ENCODE results near the gene MSI2. TPM values are rescaled to one million over a fixed set of nuclear protein-coding genes. Genes with fewer than 3 reads are reported as not detected.

MSI2 gene
- total RNA-seq, 3 donors from 2014 or later, result 40.6 to 56.2 (median 54.3) TPM

DNA sequence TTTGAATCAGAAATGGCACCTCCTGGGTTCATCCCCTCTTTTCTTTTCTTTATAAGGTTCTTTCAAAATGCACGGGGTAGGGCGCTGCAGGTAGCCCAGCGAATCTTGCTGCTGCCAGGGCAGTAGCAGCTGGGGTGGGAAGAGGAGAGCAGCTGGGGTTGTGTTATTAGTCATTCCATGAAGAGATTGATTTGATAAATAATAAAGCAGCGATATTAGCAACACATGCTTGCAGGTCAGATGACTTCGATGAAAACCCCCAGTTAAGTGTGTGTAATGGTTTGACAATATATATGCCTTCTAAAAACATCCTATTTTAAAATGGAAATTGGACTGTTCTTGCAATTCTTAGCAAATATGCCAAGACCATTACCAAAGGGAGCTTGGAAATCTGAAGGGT, 288.1 kb downstream of the MSI2 start:
- Mint-ChIP-seq H3K4me1 (ENCODE audit: low read depth) (peaks cover 23% of the 10 kb centered on the region), H3K27me3 (ENCODE audit: low read depth) (no peaks in the 10 kb centered on the region), H3K4me3 (no peak overlapping the region), H3K9me3 (no peaks in the 10 kb centered on the region), H3K36me3 (ENCODE audit: insufficient read depth) (peaks cover 2% of the 10 kb centered on the region)
- no peak for ATAC-seq
- DNase-seq, result no peak

GRCh38 chr17:57544834-57545463, 288.6 kb downstream of the MSI2 start:
- DNase-seq, result no peak
- ATAC-seq, result no peak
- peaks cover 25% of the 10 kb centered on the region for H3K4me1 Mint-ChIP-seq (ENCODE audit: low read depth)
- no peaks in the 10 kb centered on the region for H3K9me3 Mint-ChIP-seq
- peaks cover 2% of the 10 kb centered on the region for H3K36me3 Mint-ChIP-seq (ENCODE audit: insufficient read depth)
- no peaks in the 10 kb centered on the region for H3K27me3 Mint-ChIP-seq (ENCODE audit: low read depth)
- H3K4me3 Mint-ChIP-seq, result no peak overlapping the region

GRCh38 chr17:57545731-57546342, 289.5 kb downstream of the MSI2 start:
- Mint-ChIP-seq H3K4me3 (no peak overlapping the region), H3K9me3 (no peaks in the 10 kb centered on the region), H3K36me3 (ENCODE audit: insufficient read depth) (peaks cover 2% of the 10 kb centered on the region), H3K4me1 (ENCODE audit: low read depth) (peaks cover 31% of the 10 kb centered on the region), H3K27me3 (ENCODE audit: low read depth) (no peaks in the 10 kb centered on the region)
- no peak for DNase-seq
- ATAC-seq, result no peak

GRCh38 chr17:57548421-57549410, 292.4 kb downstream of the MSI2 start:
- DNase-seq (no peak), ATAC-seq (no peak)
- Mint-ChIP-seq H3K36me3 (ENCODE audit: insufficient read depth) (no peaks in the 10 kb centered on the region), H3K9me3 (no peaks in the 10 kb centered on the region), H3K4me3 (no peak overlapping the region), H3K27me3 (ENCODE audit: low read depth) (no peaks in the 10 kb centered on the region), H3K4me1 (ENCODE audit: low read depth) (peaks cover 46% of the 10 kb centered on the region)

DNA sequence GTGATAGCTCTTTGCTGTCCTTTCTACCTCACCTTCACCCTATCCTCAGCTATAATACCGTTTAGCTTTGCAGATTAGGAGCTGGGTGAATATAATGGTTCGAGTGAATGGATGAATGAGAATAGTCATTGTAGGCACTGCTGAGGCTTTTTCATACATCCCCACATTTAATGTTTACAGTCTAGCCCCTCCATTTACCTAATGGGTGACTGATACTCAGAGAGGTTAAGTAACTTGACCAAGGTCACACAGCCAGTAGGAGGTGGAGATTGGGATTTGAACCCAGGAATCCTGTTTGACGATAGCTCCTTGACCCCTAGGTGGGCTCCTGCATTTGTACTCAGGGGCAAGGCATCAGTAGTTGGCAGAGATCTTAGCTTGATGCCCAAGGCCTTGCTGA, 293.1 kb downstream of the MSI2 start:
- DNase-seq, result no peak
- no peak for ATAC-seq
- H3K4me1 Mint-ChIP-seq (ENCODE audit: low read depth), result peaks cover 40% of the 10 kb centered on the region
- no peak overlapping the region for H3K4me3 Mint-ChIP-seq
- H3K36me3 Mint-ChIP-seq (ENCODE audit: insufficient read depth), result no peaks in the 10 kb centered on the region
- no peaks in the 10 kb centered on the region for H3K9me3 Mint-ChIP-seq
- no peaks in the 10 kb centered on the region for H3K27me3 Mint-ChIP-seq (ENCODE audit: low read depth)

DNA sequence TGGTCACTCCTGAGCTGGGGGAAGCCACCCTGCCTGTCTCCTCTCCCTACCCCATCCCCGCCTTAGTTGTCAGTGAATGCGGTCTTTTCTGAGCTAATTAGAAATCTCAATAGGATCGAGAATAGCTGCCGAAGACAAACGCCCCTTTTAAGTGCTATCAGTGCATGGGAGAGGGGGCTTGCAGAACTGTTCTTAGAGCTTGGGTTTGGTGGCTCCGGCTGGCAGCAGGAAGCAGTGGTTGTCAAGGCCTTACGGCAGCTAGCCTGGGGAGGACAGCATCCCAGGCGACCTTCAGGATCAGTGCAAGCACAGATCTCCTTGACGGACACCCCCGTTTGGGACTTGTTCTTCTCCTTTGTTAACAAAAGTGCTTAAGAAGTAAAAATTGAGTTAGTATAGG, 293.7 kb downstream of the MSI2 start:
- H3K9me3 Mint-ChIP-seq, result no peaks in the 10 kb centered on the region
- no peaks in the 10 kb centered on the region for H3K36me3 Mint-ChIP-seq (ENCODE audit: insufficient read depth)
- ATAC-seq, result no peak
- peaks cover 38% of the 10 kb centered on the region for H3K4me1 Mint-ChIP-seq (ENCODE audit: low read depth)
- no peak for DNase-seq
- no peak overlapping the region for H3K4me3 Mint-ChIP-seq
- no peaks in the 10 kb centered on the region for H3K27me3 Mint-ChIP-seq (ENCODE audit: low read depth)

- no peaks in the 10 kb centered on the region for H3K9me3 Mint-ChIP-seq
- DNase-seq (no peak), ATAC-seq (no peak)
- H3K27me3 Mint-ChIP-seq (ENCODE audit: low read depth), result no peaks in the 10 kb centered on the region
- peaks cover 38% of the 10 kb centered on the region for H3K4me1 Mint-ChIP-seq (ENCODE audit: low read depth)
- no peak overlapping the region for H3K4me3 Mint-ChIP-seq
- H3K36me3 Mint-ChIP-seq (ENCODE audit: insufficient read depth), result no peaks in the 10 kb centered on the region
These were observed 294.5 kb downstream of the MSI2 start for GRCh38 chr17:57550668-57551315.

DNA sequence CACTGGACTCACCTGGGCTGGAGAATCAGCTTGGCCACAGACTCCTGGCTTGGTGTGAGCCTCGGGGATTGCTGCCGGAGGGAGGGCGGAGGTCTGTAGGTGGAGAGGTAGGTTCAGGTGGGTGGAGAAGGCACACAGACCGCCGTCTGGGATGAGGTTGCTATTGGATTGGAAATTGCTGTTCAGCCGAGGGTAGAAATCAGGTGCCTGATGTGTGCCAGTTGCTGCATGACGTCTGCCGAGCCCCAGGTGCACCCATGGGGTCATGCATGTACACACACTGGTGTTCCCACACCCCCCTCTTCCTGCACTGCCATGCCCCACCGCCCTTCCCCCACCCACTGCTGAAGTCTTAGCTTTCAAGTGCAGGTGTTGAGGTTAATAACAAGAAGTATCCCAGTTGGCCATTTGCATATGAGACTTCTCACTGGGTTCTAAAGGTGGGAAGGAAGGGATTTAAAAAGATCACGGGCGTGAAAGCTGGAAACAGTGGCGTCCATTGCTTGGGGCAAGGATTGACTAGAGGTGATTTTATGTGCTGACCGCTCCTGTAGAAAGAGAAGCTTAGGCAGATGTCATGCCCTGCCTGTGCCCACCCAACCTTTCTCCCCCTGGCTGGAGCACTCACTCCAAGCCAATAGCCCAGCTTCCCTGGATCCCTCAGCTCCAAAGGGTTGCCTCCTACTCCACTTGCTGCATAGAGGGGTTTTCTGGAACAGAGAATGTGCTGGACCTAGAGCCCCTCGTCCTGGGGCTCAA, 295.2 kb downstream of the MSI2 start:
- DNase-seq, result no peak
- H3K27me3 Mint-ChIP-seq (ENCODE audit: low read depth), result no peaks in the 10 kb centered on the region
- H3K36me3 Mint-ChIP-seq (ENCODE audit: insufficient read depth), result no peaks in the 10 kb centered on the region
- ATAC-seq, result peak; percentile 29 to 52
- H3K9me3 Mint-ChIP-seq, result no peaks in the 10 kb centered on the region
- no peak overlapping the region for H3K4me3 Mint-ChIP-seq
- H3K4me1 Mint-ChIP-seq (ENCODE audit: low read depth), result peaks cover 38% of the 10 kb centered on the region

GRCh38 chr17:57552114-57552624, 295.8 kb downstream of the MSI2 start:
- Mint-ChIP-seq H3K27me3 (ENCODE audit: low read depth) (no peaks in the 10 kb centered on the region), H3K4me1 (ENCODE audit: low read depth) (peaks cover 32% of the 10 kb centered on the region), H3K9me3 (no peaks in the 10 kb centered on the region), H3K4me3 (no peak overlapping the region), H3K36me3 (ENCODE audit: insufficient read depth) (peaks cover 5% of the 10 kb centered on the region)
- no peak for DNase-seq
- peak in 1 of 2 donors; percentile 34 for ATAC-seq

DNA sequence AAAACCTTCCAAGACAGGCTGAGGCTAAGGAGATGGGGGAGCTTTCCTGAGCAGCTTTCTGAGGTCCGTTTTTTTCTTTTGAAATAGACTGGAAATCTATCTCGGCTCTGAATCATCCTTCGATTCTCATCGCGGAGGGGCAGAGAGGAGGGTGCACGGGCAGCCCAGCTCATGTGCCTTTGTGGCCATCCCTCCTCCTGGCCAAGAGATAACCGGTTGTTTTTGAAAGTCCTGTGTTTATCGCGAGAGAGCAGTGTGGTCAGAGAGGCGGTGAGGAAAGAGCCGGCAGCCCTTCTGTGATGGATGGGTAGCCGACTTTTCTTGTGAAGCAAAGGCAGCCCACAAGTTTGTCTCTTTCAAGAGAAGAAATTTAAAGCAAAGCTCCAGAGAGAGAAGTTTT, 297.2 kb downstream of the MSI2 start:
- H3K4me1 Mint-ChIP-seq (ENCODE audit: low read depth), result peaks cover 26% of the 10 kb centered on the region
- no peaks in the 10 kb centered on the region for H3K9me3 Mint-ChIP-seq
- no peaks in the 10 kb centered on the region for H3K27me3 Mint-ChIP-seq (ENCODE audit: low read depth)
- H3K4me3 Mint-ChIP-seq, result no peak overlapping the region
- peaks cover 5% of the 10 kb centered on the region for H3K36me3 Mint-ChIP-seq (ENCODE audit: insufficient read depth)
- DNase-seq (no peak), ATAC-seq (no peak)

- Mint-ChIP-seq H3K36me3 (ENCODE audit: insufficient read depth) (peaks cover 5% of the 10 kb centered on the region), H3K9me3 (no peaks in the 10 kb centered on the region), H3K4me3 (no peak overlapping the region), H3K4me1 (ENCODE audit: low read depth) (peaks cover 28% of the 10 kb centered on the region), H3K27me3 (ENCODE audit: low read depth) (no peaks in the 10 kb centered on the region)
- DNase-seq (no peak), ATAC-seq (no peak)
These were observed 297.9 kb downstream of the MSI2 start for GRCh38 chr17:57553991-57554825.

DNA sequence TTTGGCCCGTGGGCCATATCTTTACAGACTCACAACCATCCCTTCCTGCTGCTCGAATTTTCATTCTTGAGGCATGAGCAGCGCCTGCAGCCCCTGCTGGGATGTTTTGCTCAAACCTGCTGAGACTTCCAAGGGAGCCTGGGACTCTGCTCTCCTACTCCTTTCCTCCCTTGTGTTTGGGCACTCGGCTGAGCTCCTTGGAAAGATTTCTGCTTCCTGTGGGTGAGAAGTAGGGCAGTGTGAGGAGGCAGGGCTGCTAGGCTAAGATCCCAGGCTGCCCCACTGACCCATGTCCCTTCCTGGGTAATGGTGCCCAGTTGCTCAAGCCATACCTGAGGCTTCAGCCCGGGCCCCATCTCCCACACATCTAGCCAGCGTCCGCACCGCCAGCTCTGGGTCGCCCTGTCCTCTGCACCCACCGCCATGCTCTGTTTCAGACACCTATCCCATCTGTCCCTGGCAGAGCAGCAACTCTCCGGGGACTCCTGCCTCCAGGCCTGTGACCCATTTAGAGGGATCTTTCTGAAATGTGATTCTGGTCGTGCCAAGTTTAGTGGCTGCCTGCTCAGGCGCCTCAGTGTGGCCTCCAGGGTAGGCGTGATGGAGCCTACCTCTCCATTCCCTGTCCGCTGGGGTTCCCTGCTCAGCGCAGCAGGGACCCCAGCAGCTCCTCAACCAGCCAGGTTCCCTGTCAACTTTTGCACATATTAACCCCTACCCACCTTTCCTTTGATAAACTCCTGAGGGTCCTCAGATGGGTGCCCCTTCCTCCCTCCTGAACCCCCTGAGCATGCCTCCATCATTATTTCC, 298.7 kb downstream of the MSI2 start:
- Mint-ChIP-seq H3K36me3 (ENCODE audit: insufficient read depth) (peaks cover 5% of the 10 kb centered on the region), H3K27me3 (ENCODE audit: low read depth) (no peaks in the 10 kb centered on the region), H3K4me1 (ENCODE audit: low read depth) (peaks cover 24% of the 10 kb centered on the region), H3K4me3 (no peak overlapping the region), H3K9me3 (no peaks in the 10 kb centered on the region)
- DNase-seq (no peak), ATAC-seq (no peak)

All from activated T-cell treated with anti-CD3 and anti-CD28 coated beads, Interleukin-2, amount 50 U/mL, for 4 hours (primary cell).